Measurements from ENCODE around the gene ICE1.
"Not testable (repeated sequence)": the region's sequence is repeated elsewhere in the genome, so short reads cannot be mapped to it uniquely, and the experiment has no call there.

The ICE1 gene

GRCh38 chr5:5511904-5512416 lies 89.5 kb downstream of the ICE1 start:
- no peaks in the 10 kb centered on the region for H3K36me3 ChIP-seq (replicated peaks; ENCODE audit: insufficient read depth, low read length)
- H3K79me2 ChIP-seq (ENCODE audit: low read length), result no peaks in the 10 kb centered on the region
- no peak for TF ChIP-seq EZH2 (optimal IDR thresholded peaks at IDR 0.05; ENCODE audit: low read depth, low read length)
- no peak for TF ChIP-seq CTCF (IDR thresholded peaks at IDR 0.05; ENCODE audit: low read length)
- no peak for TF ChIP-seq EZH2phosphoT487 (IDR thresholded peaks at IDR 0.05; ENCODE audit: low read length)
- no peak overlapping the region for H3K27ac ChIP-seq (ENCODE audit: low read length)
- no peaks in the 10 kb centered on the region for H3K4me1 ChIP-seq (ENCODE audit: low read length)
- H3K4me2 ChIP-seq (ENCODE audit: low read depth, low read length), result no peak overlapping the region
- no peak overlapping the region for H3K9ac ChIP-seq (ENCODE audit: low read length)
- no peak overlapping the region for H3K4me3 ChIP-seq (ENCODE audit: low read length)
- no peaks in the 10 kb centered on the region for H3K27me3 ChIP-seq (replicated peaks; ENCODE audit: insufficient read depth, low read length)
- DNase-seq, result no peak
- no peaks in the 10 kb centered on the region for H3K9me2 ChIP-seq (replicated peaks; ENCODE audit: insufficient read depth, low read length)
- H3F3A ChIP-seq (ENCODE audit: insufficient read depth, low read length), result no peaks in the 10 kb centered on the region
- H3K9me3 ChIP-seq (replicated peaks; ENCODE audit: insufficient read depth, low read length), result no peaks in the 10 kb centered on the region
- H2AFZ ChIP-seq (ENCODE audit: low read length), result no peak overlapping the region
- no peaks in the 10 kb centered on the region for H4K20me1 ChIP-seq (ENCODE audit: insufficient read depth, low read length)

- Histone ChIP-seq H3K79me2 (ENCODE audit: low read length) (no peaks in the 10 kb centered on the region), H3F3A (ENCODE audit: insufficient read depth, low read length) (no peaks in the 10 kb centered on the region), H2AFZ (ENCODE audit: low read length) (no peak overlapping the region), H3K4me2 (ENCODE audit: low read depth, low read length) (no peak overlapping the region), H3K27me3 (replicated peaks; ENCODE audit: insufficient read depth, low read length) (no peaks in the 10 kb centered on the region), H3K4me3 (ENCODE audit: low read length) (no peak overlapping the region), H3K27ac (ENCODE audit: low read length) (no peak overlapping the region), H3K4me1 (ENCODE audit: low read length) (no peaks in the 10 kb centered on the region), H3K36me3 (replicated peaks; ENCODE audit: insufficient read depth, low read length) (no peaks in the 10 kb centered on the region), H3K9ac (ENCODE audit: low read length) (no peak overlapping the region), H3K9me2 (replicated peaks; ENCODE audit: insufficient read depth, low read length) (no peaks in the 10 kb centered on the region), H4K20me1 (ENCODE audit: insufficient read depth, low read length) (no peaks in the 10 kb centered on the region), H3K9me3 (replicated peaks; ENCODE audit: insufficient read depth, low read length) (no peaks in the 10 kb centered on the region)
- no peak for TF ChIP-seq EZH2 (optimal IDR thresholded peaks at IDR 0.05; ENCODE audit: low read depth, low read length)
- TF ChIP-seq CTCF (IDR thresholded peaks at IDR 0.05; ENCODE audit: low read length), result no peak
- TF ChIP-seq EZH2phosphoT487 (IDR thresholded peaks at IDR 0.05; ENCODE audit: low read length), result no peak
- no peak for DNase-seq
Measured at GRCh38 chr5:5512543-5512942, 90.1 kb downstream of the ICE1 start.

GRCh38 chr5:5520622-5521021 lies 98.1 kb downstream of the ICE1 start:
- H3K27ac ChIP-seq (ENCODE audit: low read length); H3K36me3 ChIP-seq (replicated peaks; ENCODE audit: insufficient read depth, low read length); H4K20me1 ChIP-seq (ENCODE audit: insufficient read depth, low read length); H3K79me2 ChIP-seq (ENCODE audit: low read length); H3K27me3 ChIP-seq (replicated peaks; ENCODE audit: insufficient read depth, low read length); H3K4me2 ChIP-seq (ENCODE audit: low read depth, low read length); H3K9me2 ChIP-seq (replicated peaks; ENCODE audit: insufficient read depth, low read length); DNase-seq; H3K9me3 ChIP-seq (replicated peaks; ENCODE audit: insufficient read depth, low read length); H3F3A ChIP-seq (ENCODE audit: insufficient read depth, low read length); H2AFZ ChIP-seq (ENCODE audit: low read length); H3K9ac ChIP-seq (ENCODE audit: low read length); H3K4me3 ChIP-seq (ENCODE audit: low read length): not testable (repeated sequence)
- H3K4me1 ChIP-seq (ENCODE audit: low read length), result peaks cover 18% of the 10 kb centered on the region

- TF ChIP-seq EZH2phosphoT487 (IDR thresholded peaks at IDR 0.05; ENCODE audit: low read length), result no peak
- TF ChIP-seq CTCF (IDR thresholded peaks at IDR 0.05; ENCODE audit: low read length), result no peak
- TF ChIP-seq EZH2 (optimal IDR thresholded peaks at IDR 0.05; ENCODE audit: low read depth, low read length), result no peak
- H3K27ac ChIP-seq (ENCODE audit: low read length), result no peak overlapping the region
- H3K4me2 ChIP-seq (ENCODE audit: low read depth, low read length), result no peak overlapping the region
Measured at GRCh38 chr5:5521029-5521428, 98.6 kb downstream of the ICE1 start.

More at GRCh38 chr5:5521029-5521428, 98.6 kb downstream of the ICE1 start:
- Histone ChIP-seq H3F3A (ENCODE audit: insufficient read depth, low read length) (peaks cover 9% of the 10 kb centered on the region; the same call in 1 of the 2 replicates), H3K9me2 (replicated peaks; ENCODE audit: insufficient read depth, low read length) (no peaks in the 10 kb centered on the region), H3K4me1 (ENCODE audit: low read length) (peaks cover 18% of the 10 kb centered on the region), H2AFZ (ENCODE audit: low read length) (no peak overlapping the region), H3K27me3 (replicated peaks; ENCODE audit: insufficient read depth, low read length) (no peaks in the 10 kb centered on the region), H4K20me1 (ENCODE audit: insufficient read depth, low read length) (no peaks in the 10 kb centered on the region), H3K9me3 (replicated peaks; ENCODE audit: insufficient read depth, low read length) (no peaks in the 10 kb centered on the region), H3K79me2 (ENCODE audit: low read length) (no peaks in the 10 kb centered on the region), H3K9ac (ENCODE audit: low read length) (no peak overlapping the region), H3K36me3 (replicated peaks; ENCODE audit: insufficient read depth, low read length) (no peaks in the 10 kb centered on the region), H3K4me3 (ENCODE audit: low read length) (no peak overlapping the region)
- DNase-seq, result no peak

Measured in MM.1S (cell line).